TTC549 (cell line): ENCODE data around the gene CACNA2D3.

Experiments
- FAIRE-seq: peaks from 2 replicates; lab custom pipeline; 2012; peaks lifted over from hg19 to GRCh38; lab: Jason Lieb, UNC

Gene CACNA2D3

DNA sequence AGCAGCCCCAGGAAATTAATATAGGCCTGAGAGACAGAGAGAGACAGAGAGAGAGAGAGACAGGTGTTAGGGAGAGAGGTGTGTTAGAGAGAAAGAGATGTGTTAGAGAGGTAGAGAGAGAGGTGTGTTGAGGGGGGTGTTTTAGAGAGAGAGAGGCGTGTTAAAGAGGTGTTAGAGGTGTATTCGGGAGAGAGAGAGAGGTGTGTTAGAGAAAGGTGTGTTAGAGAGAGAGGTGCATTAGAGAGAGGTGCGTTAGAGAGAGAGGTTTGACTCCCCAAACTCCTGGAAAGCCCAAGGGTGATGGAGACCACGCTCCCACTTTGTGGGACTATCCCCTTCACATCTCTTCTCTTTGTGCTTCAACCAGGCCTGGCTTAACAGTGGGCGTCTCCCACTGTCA is 95.5 kb downstream of the CACNA2D3 start:
- no peak for FAIRE-seq

DNA sequence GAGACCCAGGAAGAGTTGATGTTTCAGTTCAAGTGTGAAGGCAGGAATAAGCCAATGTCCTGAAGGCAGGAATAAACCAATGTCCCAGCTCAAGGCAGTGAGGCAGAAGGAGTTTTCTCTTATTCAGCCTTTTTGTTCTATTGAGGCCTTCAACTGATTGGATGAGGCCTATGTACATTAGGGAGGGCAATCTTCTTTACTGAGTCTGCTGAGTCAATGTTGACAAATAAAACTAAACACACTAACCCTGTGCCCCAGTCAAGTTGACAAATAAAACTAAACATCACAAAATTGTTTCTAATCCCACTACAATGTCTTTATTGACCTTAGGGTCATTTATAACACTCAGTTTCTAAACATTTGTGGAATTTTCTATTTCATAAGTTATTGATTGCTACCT is 100.0 kb downstream of the CACNA2D3 start:
- FAIRE-seq = no peak

DNA sequence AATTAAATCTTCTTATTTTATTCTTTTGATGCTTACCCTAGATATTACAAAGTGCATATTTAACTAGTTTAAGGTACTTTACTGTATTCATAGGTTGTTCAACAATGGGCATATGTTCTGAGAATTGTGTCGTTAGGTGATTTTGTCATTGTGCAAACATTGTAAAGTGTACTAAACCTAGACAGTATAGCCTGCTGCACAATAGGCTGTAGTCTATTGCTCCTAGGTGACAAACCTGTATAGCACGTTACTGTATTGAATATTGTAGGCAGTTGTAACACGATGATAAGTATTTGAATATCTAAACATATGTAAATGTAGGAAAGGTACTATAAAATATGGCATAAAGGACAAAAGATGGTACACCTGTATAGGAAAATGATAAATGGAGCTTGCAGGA is 100.7 kb downstream of the CACNA2D3 start:
- FAIRE-seq = no peak

DNA sequence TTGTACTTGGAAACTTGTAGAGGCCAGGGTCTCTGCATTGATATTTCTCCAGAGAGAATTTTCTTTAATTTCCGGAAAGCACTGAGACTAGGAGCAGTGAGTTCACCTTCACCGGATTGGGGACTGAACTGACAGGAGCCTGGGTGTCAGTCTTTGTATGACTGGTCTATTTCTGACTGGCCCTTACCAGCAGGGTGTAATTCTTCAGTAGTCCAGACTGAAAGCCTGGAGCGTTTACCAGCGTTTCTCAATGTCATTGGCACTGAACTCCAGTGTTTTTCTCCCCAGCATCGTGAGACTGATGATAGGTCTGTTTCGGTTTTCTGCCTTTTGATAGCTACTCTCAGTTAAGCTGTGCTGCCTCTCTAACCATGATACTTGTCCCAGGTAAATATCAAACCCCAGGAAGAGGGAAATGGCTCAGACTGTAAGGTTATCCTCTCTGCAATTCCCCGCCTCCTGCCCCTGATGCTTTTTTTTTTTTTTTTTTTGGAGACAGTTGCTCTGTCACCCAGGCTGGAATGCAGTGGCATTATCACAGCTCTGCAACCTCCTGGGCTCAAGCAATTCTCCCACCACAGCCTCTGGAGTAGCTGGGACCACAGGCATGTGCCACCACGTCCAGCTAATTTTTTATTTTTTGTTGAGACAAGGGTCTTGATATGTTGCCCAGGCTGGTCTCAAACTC is 103.6 kb downstream of the CACNA2D3 start:
- FAIRE-seq = no peak

DNA sequence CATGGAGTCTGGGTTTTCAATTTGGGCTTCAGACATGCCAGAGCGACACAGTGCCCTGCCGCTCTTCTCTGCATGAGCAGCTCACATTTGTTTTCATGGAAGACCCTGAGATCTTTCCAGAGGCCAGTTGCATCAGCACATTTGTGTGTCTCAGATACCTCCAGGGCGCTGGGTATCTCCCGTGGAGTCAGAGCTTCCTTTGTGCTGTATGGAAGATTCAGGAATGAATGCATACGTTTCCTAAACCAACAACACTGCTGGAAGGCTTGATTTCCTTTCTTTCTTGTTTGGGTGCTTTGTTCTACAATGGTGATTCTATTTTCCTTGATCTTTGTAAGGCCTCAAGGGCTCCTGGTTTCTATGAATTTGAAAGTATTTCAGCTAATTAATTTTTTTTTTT is 106.5 kb downstream of the CACNA2D3 start:
- FAIRE-seq = no peak

DNA sequence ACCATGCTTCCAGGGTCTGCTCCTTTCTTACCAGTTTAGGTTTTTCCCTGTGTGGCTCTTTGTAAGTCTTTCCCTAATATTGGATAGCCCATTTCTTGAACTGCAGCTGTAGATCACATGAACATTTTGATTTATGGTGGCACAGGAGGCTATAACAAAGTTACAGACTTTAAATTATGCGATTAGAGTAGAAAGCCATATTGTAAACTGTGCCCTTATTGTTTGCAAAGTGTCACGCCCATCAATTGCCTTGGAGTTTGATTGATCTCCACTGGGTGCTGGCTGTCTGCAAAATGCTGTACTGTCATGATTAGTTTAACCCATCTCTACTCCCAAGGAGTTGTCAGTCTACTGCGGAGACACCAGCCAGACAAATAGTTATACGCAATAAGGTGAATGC is 110.3 kb downstream of the CACNA2D3 start:
- no peak for FAIRE-seq

DNA sequence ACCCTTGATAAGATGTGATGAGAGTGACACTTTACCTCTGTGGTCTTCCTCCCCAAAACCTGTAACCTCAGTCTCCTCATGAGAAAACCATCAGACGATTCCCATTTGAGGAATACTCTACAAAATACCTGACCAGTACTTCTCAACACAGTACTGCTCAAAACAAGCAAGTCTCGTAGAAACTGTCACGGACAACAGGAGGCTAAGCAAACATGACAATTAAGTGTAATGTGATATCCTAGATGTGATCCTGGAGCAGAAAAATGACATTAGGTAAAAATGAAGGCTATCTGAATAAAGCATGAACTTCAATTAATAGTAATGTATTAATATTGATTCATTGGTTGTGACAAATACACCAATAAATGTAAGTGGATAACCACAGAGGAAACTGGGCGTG is 113.6 kb downstream of the CACNA2D3 start:
- no peak for FAIRE-seq

DNA sequence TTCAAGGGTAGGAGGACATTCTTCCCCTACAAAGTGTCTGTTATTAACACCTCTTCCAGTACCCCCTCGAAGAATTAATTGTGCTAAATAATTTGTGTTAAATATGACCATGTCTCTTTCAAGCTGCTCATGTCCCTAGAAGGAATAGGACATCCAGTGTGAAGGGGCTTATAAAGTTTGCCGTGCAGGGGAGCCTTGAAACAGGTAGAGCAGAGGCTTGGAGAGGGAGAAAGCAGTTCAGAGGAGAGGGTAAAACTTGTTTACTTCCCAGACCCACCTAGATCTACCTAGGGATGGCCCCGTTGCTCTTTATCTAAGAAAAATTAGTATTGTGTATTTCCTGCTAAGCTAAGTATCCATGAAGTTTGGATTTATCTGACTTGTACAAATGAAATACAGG is 114.8 kb downstream of the CACNA2D3 start:
- no peak for FAIRE-seq

DNA sequence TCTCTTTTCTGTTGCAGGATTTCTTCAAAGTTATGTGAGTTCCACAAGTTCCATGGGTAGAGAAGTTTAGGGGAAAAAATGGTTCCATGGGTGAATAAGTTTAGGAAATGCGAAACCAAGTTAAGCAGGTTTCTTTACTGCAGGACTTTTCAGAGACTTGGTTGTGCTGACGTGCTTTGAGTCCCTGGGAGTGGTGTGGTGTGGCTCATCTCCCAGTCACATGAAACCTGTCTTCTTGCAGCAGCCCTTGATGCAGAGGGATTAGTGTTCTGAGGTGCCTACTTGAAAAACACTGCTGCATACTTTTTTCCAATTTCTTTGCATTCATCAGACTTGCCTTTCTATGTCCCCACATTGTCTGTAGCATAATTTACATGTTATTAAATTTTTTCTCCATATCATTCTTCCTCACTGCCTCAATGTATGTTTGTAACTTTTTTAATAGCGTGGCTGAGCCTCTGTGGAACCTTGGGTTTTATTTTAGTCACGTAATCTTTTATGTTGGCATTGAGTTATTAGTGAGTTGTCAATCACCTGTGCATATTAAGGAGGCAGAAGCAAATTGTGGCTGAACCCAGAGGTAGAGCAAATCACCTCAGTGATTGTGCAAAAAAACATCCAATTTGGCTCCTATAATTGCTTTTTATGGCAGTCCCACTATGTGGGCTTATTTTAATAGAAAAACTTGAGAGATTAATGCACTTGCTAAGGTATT is 115.6 kb downstream of the CACNA2D3 start:
- FAIRE-seq = no peak

DNA sequence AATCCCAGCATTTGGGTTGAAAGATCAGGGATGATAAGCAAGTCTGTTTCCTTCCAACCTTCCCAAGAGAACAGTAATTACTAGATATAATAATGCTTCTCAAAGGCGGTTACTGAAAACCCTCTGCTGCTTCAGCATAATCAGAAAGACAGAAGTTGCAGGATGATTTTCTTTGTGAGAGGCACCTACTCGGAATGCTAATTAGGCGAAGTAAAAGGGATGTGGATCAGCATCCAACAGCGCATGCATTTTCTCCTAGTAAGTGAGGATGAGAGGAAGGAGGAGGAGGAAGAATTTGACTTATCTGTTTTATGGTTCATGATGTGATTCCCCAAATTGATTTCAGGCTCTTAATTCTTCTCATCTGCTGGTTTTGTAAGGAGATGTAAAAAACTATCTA is 118.0 kb downstream of the CACNA2D3 start:
- no peak for FAIRE-seq

DNA sequence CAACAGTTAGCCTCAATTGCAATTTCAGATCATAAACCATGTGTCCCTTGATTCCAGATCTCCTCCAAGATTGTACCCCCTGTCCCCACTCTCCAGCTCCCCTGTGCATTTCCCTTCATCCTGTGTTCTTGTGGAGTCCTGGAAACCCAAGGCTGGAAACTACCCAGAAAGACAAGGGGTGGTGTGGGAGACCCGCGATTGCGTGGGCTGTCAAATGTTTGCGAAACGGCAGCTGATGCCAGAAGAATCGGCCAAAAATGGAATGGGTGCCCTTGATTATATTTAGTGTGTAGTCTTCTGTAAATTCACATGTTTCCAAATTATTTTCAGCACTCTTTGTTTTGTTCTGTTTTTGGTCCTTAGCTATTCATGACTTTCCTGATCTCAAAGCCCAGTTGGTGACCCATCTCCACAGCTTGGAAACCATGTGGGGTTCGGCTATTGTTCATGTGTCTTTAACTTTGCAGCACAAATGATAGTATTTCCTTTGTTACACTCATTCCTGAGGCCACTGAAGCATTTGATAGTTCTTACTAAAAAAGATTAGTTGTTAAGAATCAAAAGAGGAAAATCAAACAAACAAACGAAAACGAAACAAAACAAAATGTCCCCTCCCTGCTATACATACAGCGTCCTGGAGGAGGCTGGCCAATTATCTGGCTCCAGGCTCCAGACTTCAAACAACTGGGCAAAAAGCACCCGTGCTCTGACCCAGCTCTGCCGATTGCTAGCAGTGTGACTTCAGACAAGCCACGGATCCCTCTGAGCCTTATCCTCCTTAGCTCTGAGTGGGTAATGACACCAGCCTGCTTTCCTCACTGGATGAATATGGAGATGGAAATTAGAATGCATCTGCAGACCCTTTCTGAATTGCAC is 120.9 kb downstream of the CACNA2D3 start:
- no peak for FAIRE-seq

DNA sequence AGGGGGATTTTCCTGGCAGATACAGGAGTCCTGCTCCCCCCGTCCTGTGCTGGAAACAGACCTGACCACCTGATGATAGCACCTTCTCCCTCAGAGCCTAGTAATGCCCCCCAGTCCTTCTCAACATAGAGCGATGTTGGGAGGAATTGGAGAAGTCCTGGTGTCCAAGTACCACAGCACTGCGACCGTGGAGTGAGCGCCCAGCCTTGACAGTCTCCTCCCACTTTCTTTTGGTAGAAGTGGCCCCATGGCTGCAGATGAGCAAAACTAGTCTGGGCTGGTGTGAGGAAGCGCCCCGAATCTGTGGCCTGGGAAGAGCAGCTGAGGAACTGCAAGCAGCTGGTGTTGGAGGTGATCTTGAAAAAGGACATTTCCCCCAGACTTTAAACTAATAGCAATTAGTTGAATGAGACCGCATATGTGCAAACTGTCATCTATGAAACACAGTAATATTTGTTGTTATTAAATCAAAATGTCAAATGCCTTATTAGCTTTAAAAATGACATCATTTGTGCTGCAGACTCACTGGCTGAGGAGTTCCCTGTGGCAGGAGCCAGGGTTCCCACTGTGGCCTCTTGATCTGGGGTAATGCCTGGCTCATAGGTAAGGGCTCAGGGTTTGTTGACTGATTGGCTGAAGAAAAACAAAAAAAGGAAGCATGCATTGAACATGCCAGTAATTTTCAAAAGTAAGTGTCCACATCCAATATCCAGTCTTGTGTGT is 121.8 kb downstream of the CACNA2D3 start:
- FAIRE-seq = no peak

DNA sequence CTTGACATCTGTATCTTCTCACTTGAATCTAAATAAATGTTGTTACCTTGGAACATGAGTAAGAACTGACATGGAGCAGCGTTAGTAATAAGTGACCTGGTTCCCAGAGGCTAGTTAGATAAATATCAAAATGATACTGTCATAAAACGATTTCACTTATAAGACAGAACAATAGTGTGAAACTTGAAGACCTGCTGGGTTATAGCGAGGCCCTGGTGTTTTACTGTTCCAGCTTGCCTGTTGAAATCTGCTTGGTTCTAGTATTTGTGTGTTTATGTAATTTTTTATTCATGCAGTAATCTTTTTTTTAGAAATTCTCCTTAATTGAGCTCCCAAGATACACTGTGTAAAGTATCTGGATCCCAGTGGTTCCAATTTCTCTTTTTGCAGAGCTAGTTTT is 129.4 kb downstream of the CACNA2D3 start:
- FAIRE-seq = no peak

DNA sequence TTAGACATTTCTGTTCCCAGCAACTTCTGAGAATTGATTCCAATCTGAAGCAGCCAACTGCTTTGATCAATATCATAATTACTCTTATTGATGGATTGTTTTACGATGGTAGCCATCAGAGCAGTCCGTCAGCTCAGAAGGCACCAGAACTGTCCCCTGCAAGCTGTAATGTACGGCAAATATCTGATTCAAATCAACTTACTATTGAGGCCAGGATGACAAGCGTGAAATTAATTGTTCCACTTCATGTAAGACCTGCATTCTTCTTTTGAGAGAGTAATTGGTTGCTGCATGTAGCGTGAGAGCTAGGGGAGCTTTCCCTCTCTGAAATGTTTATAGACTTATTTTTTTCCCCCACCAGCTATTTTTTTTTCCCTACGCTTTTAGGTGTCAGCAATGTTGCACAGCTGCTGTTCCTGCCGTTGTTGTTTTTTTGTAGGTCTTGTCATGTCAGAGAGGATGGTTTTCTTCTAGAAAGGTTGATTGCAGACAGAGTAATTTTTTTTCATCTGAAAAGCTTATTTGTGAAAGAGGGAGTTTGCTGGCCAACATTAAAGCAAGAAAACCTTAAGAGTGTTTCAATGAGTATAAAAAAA is 134.9 kb downstream of the CACNA2D3 start:
- FAIRE-seq = no peak

DNA sequence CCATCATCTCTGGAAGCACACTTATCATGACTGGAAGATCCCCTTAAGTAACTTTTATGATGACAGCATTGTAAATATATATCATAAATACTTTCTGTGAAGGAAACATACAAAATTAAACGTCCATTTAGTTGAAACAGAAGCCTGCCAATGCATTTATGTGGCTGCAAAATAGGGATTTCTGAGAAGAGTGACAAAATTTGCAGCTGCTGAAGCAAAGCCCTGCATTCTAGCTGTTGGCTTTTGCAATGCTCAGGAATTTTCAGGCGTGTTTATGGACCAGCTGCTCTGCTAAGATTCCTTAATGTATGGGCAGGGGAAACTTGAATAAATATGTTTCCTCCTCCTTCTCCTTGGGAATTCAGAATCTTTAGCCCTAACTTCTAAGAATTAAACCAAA is 137.3 kb downstream of the CACNA2D3 start:
- FAIRE-seq = no peak

DNA sequence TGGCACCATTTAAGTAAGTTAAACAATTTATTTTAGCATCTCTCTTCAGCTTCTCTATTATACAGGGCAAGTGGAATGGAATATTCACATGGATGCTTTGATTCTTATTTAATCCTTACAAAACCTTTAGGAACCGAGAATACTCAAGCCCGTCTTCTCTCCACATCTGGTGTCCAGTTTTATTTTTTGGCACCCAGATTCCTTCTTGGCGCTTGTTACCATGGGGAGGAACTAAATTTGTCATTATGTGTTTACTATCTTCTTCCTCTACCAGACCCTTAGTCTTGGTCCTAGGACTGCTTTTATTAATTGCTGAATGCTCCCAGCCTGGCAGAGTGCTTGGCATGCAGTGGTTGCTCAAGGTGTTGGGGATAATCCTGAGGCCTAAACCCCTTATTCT is 138.8 kb downstream of the CACNA2D3 start:
- no peak for FAIRE-seq

DNA sequence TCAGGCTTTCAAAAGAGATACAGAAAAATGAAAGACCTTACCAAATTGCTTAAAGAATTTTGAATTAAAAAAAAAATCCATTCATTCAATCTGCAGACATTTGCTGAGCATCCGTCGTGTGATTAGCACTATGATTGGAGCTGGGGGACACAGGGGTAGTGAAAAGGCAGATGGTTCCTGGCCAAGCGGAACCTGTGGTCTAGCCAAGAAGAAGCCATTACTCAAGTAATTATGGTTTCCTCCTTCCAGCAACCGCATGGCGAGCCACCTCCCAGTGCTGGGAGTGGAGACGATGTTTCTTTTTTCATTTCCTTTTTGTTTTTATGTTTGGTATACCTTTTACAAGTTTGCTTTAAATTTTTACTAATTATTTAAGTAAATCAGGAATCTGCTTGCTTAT is 140.2 kb downstream of the CACNA2D3 start:
- no peak for FAIRE-seq

DNA sequence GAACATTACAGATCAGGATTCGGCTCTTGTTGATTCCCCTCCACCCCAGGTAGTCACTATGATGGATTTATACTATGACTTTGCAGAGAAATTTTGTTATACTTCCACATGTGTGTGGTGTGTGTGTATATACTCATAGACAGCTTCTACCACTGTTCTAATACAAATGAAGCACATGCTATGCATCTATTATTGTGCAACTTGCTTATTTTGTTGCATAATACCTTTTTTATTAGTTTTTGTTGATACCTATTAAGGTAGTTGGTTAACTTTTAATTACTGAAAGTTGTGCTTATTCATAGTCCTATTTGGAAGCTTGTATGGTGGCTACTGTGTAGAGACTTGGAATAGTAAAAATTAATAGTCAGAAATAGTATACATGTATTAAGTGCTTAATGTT is 140.6 kb downstream of the CACNA2D3 start:
- no peak for FAIRE-seq

DNA sequence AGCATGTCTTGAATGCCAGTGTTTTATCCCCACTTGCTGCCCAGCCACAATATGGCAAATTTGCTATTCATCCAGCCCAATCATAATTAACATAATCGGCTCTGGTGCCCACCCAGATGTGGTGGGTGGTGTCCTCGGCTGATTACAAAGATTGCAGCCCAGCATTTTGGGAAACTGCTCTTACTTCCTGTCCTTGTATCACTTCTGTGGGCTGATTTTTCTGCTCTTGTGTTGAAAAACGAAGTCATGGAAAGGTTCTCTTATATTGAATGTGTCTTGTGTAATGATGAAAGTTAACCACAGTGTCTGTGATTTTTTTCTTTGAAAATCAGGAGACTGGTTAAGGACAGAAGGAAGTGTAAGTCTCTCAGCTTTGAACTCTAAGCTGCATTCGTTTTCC is 141.7 kb downstream of the CACNA2D3 start:
- FAIRE-seq = no peak

DNA sequence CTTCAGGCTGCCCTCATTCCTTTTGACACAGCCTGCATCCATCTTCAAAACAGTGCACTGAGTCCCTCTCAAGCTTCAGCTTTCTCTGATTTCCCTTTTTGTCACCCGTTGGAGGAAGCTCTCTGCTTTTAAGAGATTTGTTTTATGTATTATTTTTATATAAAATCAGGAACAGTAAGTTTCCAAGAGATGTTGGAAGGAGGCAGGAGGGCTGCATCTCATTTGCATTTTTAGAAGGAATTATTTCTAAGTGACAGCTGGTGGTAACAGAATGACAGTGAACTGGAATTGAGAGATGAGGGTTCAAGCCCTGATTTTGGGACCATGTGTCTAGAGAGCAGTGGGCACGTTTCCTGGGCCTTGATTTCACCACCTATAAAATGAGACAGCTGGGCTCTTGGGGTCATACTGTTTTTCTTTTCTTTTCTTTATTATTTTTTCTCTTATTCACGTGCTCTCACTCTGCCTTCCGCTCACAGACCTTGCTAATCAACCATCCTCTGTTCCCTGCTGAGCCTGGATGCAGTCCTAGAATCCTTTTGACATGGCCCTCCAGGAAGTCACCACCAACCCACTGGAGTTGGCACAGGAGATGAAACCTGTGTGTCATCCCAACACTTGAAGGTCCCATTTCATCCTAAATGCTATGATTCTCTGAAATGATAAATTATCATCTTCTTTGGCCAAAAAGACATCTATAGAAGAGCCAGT is 148.6 kb downstream of the CACNA2D3 start:
- FAIRE-seq = no peak

DNA sequence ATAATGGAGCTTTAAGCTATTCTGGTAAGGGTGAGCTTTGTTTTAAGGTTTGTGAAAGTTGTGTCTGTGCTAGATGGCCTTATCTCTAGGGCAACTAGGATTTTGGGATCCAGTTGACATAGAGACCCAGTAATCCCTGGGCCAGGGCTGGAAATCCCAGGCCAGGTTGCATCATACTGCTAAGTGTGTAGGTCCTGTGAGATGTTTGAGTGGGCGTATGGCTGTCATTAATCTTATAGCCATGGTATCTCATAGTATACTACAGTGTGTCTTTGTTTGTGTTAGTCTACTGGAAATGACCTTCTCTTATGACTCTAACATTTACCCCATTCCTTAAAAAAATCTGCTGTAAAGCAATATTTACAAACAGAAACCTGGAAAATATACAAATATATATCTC is 151.4 kb downstream of the CACNA2D3 start:
- FAIRE-seq = no peak

DNA sequence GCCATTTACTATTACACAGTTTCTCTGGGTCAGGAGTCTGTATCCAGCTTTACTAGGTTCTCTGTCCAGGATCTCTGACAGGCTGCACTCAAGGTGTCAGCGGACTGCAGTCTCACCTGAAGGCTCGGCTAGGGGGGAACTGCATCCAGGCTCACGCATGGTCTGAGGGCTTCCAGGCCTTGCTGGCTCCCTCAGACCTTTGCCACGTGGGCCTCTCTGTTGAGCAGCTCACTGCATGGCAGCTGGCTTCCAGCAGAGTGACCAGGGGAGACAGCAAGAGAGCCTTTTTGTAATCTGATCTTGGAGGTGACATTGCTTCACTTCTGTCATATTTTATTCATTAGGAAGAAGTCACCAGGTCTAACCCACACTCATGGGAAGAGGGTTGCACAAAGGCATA is 152.3 kb downstream of the CACNA2D3 start:
- FAIRE-seq = no peak
